GM18861 (cell line): Measurements from ENCODE around the gene BUD23.
"Not testable (repeated sequence)": the region's sequence is repeated elsewhere in the genome, so short reads cannot be mapped to it uniquely, and the experiment has no call there.

Source experiments
- ATAC-seq: cut with Tn5 transposase; IDR thresholded peaks from one replicate; pipeline ENCODE4 v1.9.1; 2021; ENCODE audit not compliant: unreplicated experiment

BUD23 gene, protein sequence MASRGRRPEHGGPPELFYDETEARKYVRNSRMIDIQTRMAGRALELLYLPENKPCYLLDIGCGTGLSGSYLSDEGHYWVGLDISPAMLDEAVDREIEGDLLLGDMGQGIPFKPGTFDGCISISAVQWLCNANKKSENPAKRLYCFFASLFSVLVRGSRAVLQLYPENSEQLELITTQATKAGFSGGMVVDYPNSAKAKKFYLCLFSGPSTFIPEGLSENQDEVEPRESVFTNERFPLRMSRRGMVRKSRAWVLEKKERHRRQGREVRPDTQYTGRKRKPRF

DNA sequence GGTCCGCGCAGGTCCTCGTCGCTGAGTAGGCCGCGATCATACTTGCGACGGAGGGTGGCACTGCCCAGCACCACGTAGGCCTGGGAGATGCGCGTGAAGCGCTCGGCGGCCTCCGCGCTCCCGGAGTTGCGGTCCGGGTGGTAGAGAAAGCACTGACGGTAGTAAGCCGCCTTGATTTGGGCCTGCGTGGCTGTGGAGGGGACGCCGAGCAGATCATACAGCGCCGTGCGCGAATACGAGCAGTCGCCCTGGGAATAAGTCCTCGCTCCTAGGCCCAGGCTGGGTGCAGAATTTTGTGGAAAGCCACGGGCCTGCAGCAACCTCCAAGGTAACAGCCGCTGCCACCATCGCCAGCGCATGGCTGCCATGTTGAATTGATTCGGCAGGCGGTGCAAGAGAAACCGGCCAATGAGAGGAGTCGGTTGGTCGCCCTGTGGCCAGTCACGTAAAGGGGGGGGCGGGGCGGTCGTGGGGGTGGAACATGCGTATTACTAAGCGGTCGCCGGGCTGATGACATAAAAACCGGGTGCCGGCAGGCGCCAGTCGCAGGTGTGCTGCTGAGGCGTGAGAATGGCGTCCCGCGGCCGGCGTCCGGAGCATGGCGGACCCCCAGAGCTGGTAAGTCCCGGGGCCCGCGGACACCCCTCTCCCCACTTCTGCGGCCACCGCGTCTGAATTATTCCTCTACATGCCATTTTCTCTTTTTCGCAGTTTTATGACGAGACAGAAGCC is at the start of gene BUD23, which contains the start of gene DNAJC30:
TSS of gene BUD23 (plus strand) at position 542 of the 732 bp plus-strand sequence. CDS start at position 571, 29 bp downstream.
TSS of gene DNAJC30 (minus strand) at position 398 of the 732 bp plus-strand sequence. CDS start at position 368, 30 bp downstream.
- ATAC-seq, result peak; percentile 87

DNA sequence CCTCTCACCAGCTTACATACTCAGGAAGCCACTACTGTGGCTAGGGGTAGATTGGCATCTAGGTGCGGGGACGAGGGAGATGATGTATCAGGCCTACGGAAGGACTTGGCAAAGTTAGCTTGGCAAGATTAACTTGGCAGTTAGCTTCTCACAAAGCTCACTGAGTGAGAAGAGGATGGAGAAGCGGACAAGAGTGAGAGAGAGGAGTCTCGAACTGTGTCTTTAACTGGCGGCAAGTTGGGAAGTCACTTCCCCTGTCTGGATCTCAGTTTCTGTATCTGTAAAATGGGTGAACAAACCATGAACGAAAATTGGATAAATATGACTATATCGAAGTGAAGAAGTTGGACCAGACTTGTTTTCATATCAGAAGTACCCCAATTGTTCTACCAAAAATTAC is 49.6 kb upstream of the BUD23 start:
- ATAC-seq, result no peak

DNA sequence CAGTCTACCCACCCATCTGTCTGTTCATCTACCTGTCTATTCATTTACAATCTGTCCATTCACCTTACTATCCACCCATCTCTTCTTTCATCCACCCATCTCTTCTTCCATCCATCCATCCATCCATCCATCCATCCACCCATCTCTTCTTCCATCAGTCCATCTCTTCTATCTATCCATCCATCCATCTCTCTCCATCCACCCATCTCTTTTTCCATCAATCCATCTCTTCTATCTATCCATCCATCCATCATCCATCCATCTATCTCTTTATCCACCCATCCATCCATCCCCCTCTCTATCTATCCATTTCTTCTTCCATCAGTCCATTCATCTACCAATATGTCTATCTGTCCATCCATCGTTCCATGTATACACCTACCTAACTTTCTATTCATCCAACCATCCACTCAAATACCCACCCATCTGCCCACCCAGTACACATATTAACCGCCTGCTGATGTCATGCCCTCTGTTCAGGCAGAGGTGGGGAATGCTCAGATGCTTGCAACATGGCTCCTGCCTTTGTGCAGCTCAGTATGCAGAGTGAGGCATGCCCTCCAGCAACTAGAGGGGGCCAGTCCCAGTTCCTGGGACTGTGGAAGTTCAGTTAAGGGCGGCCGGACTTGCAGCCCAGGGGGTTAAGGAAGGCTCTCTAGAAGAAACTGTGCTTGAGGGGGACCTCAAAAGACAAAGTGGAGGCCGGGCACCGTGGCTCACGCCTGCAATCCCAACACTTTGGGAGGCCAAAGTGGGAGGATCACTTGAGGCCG is 47.8 kb upstream of the BUD23 start:
- no peak for ATAC-seq

DNA sequence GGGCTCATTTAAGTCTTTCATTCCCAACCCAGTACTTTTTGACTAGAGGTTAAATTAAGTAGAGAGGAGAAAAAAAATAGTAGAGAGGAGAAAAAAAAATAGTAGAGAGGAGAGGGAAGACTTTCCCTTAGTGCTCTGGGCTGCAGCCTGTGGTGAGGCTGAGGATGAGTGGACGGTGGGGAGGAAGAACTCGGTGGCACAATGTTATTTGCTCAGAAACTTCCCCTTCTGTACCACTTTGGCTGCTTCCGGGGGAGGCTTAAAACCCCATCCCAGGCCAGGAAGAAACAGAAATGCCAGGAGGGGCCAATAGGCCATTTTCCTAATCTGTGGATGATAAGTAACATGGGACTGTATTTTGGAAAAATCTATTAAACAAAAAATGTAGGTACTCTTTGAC is 44.5 kb upstream of the BUD23 start:
- ATAC-seq, result no peak

DNA sequence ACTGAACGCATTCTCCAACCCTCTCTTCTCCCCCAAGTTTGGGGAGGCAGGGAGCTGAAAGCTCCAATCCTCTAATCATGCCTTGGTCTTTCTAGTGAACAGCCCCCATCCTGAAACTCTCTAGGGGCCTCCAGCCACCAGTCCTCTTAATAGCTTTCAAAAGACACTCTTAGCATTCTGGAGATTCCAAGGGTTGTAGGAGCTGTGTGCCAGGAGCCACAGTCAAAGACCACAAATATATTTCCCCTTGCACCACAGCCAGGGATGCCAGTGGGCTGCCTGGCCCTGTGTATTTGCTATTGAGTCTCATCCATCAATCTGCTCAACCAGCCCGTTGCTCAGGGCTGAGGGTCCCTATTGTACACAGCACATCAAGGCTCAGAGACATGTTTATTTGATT is 40.6 kb upstream of the BUD23 start:
- ATAC-seq, result no peak

DNA sequence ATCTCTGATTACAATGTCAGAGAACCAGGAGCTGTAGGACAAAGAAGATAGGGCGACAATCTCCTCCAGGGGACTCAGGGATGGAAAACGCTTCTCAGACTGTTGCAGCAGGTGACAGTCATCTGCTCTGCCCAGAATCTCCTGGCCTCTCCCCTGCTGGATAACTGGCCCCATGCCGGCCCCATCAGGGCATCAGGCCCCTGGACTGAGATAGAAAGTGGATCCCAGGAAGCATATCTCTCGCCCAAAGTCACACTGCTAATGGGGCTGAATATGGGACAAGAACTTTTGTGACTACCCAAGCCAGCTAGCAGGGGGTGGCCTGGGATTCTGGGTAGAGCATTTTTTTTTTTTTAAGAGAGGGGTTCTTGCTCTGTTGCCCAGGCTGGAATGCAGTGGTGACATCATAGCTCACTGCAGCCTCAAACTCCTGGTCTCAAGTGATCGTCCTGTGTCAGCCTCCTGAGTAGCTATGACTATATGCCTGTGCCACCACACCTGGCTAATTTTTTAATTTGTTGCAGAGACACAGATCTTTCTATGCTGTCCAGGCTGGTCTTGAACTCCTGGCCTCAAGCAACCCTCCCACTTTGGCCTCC is 38.6 kb upstream of the BUD23 start:
- ATAC-seq, result no peak

DNA sequence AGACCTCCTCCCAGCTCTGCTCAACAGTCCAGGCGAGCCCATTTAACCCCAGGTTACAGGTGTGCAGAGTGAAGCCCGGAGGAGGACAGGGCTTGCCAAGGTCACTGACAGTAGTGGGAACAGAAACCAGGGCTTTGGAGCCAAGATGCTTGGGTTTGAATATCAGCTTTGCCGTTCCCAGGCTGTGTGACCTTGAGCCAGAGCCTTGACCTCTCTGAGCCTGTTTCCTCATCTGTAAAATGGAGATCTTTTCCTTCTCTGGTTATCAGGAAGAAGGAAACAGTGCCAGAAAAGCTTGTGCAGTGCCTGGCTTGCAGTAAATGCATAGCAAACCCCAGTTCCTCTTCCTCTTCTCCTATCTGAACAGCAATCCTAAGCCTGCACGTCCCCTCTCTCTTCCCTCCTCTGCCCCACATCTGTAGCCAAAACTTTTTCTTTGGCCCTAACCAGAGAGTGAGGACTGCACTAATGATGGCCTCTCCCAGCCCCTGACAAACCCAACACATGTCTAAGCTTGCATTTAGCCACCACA is 37.7 kb upstream of the BUD23 start:
- no peak for ATAC-seq

DNA sequence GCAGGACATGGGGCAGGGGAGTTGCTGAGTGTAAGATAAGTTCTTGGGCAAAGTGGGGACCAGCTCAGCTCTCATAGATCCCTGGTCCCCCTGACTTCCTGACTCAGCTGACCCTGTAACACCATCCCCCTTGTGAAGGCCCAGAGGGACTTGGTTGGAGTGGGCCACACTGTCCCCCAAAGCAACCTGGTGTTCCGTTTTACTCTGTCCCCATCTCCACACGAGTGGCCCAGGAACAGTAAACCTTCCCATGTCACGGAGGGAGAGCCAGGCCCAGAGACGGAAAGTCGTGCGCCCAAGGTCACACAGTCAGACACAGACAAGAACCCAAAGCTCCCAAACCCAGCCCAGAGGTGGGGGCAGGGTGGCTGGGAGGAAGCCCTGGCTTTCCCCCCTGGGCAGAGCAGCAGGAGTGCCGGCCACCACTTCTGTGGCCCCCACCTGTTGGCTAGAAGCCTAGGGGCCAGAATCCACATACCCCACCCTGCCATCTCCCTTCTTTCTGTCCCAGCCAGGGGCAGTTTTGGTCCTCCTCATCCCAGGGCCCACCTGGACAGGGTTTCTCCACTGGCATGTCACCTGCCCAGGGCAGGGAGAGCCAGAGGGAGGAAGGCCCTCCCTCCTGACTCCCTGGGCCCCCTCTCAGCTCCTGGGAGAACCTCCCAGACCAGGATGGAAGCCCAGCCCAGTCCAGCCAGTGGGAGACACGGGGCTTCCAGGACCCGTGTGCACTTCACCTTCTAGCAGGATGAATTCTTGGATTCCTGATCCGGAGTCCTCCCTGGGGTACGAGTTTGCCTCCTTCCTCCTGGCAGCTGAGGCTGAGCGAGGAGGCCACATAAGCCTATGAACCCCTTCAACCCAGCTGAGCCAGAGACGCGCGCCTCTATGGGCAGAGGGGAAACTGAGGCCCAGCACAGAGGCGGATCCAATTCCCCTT is 36.3 kb upstream of the BUD23 start:
- ATAC-seq, result no peak

DNA sequence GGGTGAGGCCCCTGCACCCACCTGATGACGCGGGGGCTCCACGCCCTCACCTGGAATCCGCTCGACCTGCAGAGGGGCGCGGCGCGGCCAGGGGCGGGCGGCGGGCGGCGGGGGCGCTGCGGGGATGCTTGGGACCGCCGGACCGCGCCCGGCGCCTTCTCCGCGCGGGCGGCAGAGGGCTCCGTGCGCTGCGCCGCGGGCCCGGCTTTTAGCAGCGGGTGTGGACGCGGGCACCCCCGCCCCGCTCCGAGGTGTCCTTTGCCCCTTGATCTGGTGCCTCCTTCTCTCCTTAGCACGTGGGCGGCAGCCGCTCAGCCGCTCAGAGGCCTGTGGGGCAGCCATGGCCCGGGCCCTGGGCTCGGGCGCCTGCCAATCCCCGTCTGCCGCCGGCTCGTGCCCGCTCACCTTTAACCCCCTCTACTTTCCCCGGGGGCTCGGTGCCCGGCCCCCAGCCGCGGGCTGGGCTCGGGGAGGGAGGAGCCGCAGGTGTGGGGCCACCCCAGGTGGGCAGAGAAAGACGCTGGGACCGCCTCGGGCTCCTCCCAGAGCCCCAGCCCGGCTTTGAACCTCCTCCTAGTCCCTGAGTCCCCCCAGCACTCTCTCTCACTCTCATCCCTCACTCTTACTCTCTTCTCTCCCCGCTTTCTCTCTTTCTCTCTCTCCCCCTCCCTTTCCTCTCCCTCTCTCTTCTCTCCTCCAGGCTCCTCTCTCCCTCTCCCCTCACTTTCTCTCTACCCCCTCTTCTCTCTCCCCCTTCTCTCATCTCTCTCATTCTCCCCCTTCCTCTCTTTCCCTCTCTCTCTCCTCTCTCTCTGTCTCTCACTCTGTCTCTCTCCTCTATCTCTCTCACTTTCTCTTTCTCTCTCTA is 35.4 kb upstream of the BUD23 start:
- ATAC-seq, result no peak

DNA sequence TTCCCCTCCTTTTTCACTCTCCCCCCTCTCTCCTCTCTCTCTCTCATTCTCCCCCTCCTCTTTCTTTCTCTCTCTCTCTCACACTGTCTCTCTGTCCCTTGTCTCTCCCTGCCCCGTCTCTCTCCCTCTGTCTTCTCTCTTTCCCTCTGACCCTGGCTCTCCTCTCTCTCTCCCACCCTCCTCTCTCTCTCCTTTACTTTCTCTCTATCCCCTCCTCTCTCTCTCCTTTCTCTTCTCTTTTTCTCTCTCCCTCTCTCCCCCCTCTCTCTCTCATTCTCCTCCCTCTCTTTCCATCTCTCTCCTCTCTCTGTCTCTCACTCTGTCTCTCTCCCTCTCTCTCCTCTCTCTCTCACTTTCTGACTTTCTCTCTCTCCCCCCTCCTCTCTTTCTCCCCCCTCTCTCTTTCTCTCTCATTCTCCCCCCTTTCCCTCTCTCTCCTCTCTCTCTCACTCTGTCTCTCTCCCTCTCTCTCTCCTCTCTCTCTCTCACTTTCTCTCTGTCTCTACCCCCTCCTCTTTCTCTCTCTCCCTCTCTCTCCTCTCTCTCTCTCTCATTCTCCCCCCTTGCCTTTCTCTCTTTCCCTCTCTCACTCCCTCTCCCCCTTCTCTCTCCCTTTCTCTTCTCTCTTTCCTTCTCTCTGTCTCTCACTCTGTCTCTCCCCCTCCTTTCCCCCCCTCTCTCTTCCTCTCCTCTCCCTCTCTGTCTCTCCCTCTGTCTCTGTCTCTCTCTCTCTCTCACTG is 34.6 kb upstream of the BUD23 start:
- no peak for ATAC-seq

DNA sequence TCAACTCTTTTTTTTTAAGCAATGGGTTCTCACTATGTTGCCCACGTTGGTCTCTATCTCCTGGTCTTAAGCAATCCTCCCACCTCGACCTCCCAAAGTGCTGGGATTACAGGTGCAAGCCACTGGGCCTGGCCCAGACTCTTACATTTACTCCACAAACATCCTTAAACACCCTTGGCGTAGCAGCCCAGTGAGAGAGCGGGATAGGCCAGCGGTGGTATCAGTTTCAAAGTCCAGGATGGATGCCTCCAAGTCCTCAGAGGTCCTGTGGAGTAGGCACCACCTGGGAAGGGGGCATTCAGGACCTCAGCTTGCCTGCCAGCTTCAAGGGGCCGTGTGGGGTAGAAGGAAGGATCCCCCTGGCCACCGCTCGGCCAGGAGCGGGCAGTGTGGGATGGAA is 33.8 kb upstream of the BUD23 start:
- no peak for ATAC-seq

DNA sequence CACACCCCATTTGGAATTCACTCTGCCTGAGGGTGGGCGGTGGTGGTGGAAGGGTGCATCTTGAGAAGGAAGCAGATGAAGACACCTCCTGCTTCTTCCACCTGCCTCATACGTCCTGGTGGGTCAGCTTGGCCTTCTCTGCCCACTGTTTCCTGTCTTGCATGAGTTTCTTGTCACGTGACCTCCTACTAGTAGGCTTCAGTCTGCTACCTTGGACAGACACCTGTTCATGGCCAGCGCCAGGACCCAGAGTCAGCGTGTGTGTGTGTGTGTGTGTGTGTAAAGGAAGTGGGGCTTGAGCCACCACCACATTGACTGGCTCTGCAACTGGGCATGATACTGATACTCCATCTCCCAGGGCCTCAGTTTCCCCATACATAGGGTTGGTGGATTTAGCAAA is 32.9 kb upstream of the BUD23 start:
- no peak for ATAC-seq

DNA sequence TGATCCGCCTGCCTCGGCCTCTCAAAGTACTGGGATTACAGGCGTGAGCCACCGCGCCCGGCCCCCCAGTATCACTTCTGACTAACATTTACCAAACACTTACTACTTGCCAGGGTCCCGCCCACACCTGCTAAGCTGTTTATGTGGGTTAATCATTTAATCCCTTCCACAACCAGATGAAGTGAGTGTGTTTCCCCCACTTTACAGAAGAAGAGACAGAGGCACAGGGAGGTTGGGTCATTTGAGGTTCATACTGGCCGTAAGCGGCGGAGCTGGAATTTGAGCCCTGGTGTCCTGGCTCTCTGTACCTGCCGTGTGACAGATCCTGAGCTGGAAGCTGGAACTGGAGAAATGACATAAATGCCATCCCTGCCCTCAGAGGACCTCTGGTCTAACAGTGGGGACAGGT is 30.9 kb upstream of the BUD23 start:
- ATAC-seq, result no peak

DNA sequence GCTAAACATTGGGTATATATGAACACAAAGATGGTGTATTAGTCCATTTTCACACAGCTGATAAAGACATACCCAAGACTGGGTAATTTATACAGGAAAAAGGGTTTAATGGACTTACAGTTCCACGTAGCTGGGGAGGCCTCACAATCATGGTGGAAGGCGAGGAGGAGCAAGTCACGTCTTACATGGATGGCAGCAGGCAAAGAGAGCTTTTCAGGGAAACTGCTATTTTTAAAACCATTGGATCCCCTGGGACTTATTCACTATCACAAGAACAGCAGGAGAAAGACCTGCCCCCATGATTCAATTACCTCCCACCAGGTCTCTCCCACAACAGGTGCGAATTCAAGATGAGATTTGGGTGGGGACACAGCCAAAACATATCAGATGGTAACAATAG is 28.1 kb upstream of the BUD23 start:
- ATAC-seq, result not testable (repeated sequence)

DNA sequence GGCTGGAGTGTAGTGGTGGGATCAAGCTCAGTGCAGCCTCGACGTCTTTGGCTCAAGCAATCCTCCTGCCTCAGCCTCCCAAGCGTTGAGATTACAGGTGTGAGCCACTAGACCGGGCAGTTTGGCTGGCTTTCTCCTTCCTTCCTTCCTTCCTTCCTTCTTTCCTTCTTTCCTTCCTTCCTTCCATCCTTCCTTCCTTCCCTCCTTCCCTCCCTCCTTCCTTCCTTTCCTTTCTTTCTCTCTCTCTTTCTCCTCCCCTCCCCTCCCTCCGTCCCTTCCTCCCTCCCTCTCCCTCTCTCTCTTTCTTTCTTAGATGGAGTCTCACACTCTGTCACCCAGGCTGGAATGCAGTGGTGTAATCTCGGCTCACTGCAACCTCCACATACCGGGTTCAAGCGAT is 23.4 kb upstream of the BUD23 start:
- ATAC-seq, result no peak

DNA sequence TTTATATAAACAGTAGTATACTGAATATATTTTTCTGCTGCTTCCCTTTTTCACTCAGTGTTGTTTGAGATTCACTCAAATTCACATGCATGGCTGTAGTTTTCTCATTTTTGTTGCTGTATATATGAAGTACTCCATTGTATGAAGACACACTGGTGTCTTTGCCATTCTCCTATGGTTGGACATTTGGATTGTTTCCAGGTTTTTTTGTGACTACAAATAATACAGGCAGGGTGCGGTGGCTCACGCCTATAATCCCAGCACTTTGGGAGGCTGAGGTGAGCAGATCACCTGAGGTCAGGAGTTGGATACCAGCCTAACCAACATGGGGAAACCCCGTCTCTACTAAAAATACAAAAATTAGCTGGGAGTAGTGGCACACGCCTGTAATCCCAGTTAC is 22.8 kb upstream of the BUD23 start:
- ATAC-seq, result not testable (repeated sequence)

DNA sequence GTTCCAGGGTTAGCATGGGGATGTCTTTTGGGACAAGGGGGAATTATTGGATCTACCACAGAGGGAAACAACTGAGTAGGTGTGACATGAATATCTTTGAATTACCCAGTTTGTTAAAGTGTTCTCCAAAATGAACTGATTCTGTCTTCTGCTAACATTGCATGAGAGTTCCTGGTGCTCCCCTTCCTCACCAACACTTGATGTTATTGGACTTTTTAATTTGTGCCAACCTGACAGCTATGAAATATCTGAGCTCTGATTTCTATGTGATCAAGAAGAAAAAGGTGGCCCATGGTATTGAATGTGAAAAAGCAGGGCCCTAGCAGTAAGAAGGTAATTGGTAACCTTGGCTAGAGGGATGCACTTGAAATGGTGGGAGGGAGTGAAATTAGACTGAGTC is 20.4 kb upstream of the BUD23 start:
- no peak for ATAC-seq

DNA sequence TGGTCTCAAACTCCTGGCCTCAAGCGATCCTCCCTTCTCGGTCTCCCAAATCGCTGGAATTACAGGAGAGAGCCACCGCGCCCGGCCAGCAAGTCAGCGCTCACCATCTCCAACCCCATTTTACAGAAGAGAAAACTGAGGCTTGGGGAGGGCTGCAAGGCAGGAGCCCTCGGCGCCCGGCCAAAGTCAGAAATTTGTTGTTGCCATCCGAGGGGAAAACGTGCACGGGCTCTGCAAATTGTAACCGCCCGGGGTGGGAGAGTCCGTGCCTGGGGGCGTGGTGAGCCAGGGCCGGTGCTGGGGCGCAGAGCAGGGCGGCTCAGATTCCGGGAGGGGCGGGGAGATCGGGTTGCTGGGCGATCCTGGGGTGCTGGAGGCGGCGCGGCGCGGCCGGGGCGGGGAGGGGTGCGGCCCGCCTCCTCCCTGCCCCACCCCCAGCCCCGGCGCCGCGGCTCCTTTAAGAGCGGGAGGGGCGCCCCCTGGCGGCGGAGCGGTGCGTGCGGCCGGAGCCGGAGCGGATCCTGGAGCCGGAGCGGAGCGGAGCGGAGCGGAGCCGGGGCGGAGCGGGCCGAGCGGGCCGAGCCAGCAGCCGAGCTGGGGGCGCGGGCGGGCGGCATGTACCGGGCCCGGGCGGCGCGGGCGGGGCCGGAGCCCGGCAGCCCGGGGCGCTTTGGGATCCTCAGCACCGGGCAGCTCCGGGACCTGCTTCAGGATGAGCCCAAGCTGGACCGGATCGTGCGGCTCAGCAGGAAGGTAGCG is 15.9 kb upstream of the BUD23 start, which contains the start of gene VPS37D:
TSS of gene VPS37D (plus strand) at position 488 of the 759 bp plus-strand sequence. CDS start at position 616, 128 bp downstream.
- ATAC-seq, result peak; percentile 79
